ENCODE data around the gene ALOX5.

DNA sequence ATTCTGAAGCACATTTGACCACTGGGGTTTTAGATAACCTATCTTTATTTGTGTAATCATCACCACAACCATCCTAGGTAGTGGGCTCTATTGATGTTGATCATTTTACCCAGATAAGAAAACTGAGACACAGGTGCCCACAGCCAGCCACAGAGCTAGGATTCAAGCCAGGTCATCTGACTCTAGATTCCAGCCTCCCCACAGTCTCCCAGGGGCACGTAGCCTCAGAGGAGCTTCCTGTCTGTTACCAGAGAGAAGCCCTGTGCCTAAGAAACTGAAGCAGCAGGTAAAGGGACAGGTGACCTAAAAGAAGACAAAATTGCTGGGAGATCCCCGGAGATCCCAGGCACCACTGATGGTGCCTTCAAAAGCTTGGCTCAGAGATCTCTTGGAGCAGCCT lies 55.8 kb downstream of the ALOX5 start:
- TF ChIP-seq, protein P1, sequence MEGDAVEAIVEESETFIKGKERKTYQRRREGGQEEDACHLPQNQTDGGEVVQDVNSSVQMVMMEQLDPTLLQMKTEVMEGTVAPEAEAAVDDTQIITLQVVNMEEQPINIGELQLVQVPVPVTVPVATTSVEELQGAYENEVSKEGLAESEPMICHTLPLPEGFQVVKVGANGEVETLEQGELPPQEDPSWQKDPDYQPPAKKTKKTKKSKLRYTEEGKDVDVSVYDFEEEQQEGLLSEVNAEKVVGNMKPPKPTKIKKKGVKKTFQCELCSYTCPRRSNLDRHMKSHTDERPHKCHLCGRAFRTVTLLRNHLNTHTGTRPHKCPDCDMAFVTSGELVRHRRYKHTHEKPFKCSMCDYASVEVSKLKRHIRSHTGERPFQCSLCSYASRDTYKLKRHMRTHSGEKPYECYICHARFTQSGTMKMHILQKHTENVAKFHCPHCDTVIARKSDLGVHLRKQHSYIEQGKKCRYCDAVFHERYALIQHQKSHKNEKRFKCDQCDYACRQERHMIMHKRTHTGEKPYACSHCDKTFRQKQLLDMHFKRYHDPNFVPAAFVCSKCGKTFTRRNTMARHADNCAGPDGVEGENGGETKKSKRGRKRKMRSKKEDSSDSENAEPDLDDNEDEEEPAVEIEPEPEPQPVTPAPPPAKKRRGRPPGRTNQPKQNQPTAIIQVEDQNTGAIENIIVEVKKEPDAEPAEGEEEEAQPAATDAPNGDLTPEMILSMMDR (IDR thresholded peaks at IDR 0.05) = no peak
- no peak for TF ChIP-seq POLR2A (IDR thresholded peaks at IDR 0.05)
